Fibroblast of lung (primary cell): ENCODE measurements around the gene SAFB.

Source experiments
- EZH2 ChIP-seq: IDR thresholded peaks from 2 replicates; pipeline ENCODE4 v1.5.1; 2012; ENCODE audit warnings: low read length, control low read depth, mild to moderate bottlenecking; ENCODE audit errors: missing control alignments
- TF ChIP-seq, protein P1 (sequence below), 2 donors: IDR thresholded peaks in 1 of 2; conservative IDR thresholded peaks in 1 of 2; 1 replicate in 1 of 2; 2 replicates in 1 of 2; pipeline ENCODE4 v1.5.1; 2011 to 2012; ENCODE audit warnings: low read length in 2 of 2, control low read depth in 1 of 2, inconsistent platforms in 1 of 2, low read depth in 1 of 2, mild to moderate bottlenecking in 1 of 2

DNA sequence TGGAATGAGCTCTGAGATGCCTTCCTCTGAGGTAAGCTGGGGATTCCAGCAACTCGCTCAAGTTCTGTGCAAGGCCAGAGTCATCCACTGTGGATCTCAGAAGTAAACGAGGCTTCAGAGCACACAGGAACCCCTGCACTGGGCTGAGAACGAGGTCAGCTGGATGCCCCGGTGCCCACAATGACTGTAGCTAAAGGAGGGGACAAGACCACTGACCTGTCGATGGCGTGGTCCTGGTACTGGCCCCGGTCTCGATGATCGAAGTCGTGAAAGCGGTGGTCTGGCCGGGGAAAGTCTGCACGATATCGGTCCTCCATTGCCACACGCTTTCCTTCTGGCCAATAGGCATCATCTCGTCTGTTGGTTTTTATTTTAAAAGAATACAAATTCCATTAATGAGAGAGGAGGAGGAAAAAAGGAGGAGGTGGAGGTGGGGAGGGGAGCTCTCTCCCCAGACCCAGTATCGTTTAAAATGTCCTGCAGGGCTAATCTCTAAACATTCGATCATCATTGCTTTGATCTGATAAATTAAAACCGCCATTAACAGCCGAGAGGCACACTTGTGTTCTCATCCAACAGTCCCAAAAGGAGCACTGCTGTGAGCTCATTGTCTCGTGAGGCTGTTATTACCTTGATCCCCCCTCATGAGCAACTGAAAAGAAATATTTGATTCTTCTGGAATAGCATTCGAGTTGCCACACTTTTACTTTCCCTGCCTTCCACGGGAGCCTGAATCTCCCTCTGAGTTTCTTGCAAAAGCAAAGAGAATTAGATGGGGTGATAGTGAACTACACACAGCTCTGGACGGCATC, 30.1 kb upstream of the SAFB start:
- TF ChIP-seq, protein P1, sequence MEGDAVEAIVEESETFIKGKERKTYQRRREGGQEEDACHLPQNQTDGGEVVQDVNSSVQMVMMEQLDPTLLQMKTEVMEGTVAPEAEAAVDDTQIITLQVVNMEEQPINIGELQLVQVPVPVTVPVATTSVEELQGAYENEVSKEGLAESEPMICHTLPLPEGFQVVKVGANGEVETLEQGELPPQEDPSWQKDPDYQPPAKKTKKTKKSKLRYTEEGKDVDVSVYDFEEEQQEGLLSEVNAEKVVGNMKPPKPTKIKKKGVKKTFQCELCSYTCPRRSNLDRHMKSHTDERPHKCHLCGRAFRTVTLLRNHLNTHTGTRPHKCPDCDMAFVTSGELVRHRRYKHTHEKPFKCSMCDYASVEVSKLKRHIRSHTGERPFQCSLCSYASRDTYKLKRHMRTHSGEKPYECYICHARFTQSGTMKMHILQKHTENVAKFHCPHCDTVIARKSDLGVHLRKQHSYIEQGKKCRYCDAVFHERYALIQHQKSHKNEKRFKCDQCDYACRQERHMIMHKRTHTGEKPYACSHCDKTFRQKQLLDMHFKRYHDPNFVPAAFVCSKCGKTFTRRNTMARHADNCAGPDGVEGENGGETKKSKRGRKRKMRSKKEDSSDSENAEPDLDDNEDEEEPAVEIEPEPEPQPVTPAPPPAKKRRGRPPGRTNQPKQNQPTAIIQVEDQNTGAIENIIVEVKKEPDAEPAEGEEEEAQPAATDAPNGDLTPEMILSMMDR (conservative IDR thresholded peaks at IDR 0.05 in 1 of 2, IDR thresholded peaks at IDR 0.05 in 1 of 2; ENCODE audit: low read depth in 1 of 2, low read length in 2 of 2), result no peak
- no peak for TF ChIP-seq EZH2
